HepG2 (cell line): ENCODE data around the gene C20orf204. TPM values are rescaled to one million over a fixed set of nuclear protein-coding genes. Genes with fewer than 3 reads are reported as not detected.

Experiments used
- HMGXB4 ChIP-seq, 2 experiments: sonication (generic) in 1 of 2; formaldehyde crosslinking in 1 of 2; IDR thresholded peaks; 2 replicates each; pipeline versions ENCODE4 v1.4.0 to v1.6.1; 2018 to 2020; ENCODE audit warnings: missing genetic modification reagents in 2 of 2, borderline replicate concordance in 1 of 2, low read depth in 1 of 2, mild to moderate bottlenecking in 1 of 2, missing biosample characterization in 1 of 2
- MBNL3 ChIP-seq: fragments of 250-450 bp; sonication (Bioruptor Pico); conservative IDR thresholded peaks from 2 replicates; pipeline ENCODE4 v1.8.0; 2022; ENCODE audit warnings: mild to moderate bottlenecking, inconsistent platforms
- NCOA1 ChIP-seq: sonication (generic); formaldehyde crosslinking; IDR thresholded peaks from 2 replicates; pipeline ENCODE4 v1.9.0; 2021; ENCODE audit warnings: missing genetic modification reagents
- POLR2AphosphoS2 ChIP-seq: IDR thresholded peaks from 2 replicates; pipeline ENCODE4 v1.6.1; 2011; ENCODE audit warnings: low read depth, low read length, improper control_type of control experiment
- SALL1 ChIP-seq: sonication (generic); formaldehyde crosslinking; IDR thresholded peaks from 2 replicates; pipeline ENCODE4 v1.8.0; 2022; ENCODE audit warnings: mild to moderate bottlenecking, missing genetic modification reagents
- U2AF2 ChIP-seq: fragments of 200-400 bp; formaldehyde crosslinking; IDR thresholded peaks from 2 replicates; pipeline ENCODE4 v1.6.1; 2017; ENCODE audit warnings: low read depth, mild to moderate bottlenecking, low read length
- ZBTB20 ChIP-seq: sonication (generic); formaldehyde crosslinking; IDR thresholded peaks from 2 replicates; pipeline ENCODE4 v1.8.1; 2023; ENCODE audit warnings: missing genetic modification reagents, low read depth, mild to moderate bottlenecking, borderline replicate concordance
- ZBTB4 ChIP-seq: sonication (generic); formaldehyde crosslinking; IDR thresholded peaks from 2 replicates; pipeline ENCODE4 v1.4.0; 2020; ENCODE audit warnings: missing genetic modification reagents, mild to moderate bottlenecking, borderline replicate concordance
- ZBTB8A ChIP-seq: sonication (generic); formaldehyde crosslinking; IDR thresholded peaks from 2 replicates; pipeline ENCODE4 v1.4.0; 2020; ENCODE audit warnings: mild to moderate bottlenecking, low read depth, missing genetic modification reagents, borderline replicate concordance
- ZNF282 ChIP-seq: fragments of 450-650 bp; IDR thresholded peaks from 2 replicates; pipeline ENCODE4 v1.6.1; 2018; ENCODE audit not compliant: partially characterized antibody
- ZNF724P ChIP-seq: sonication (generic); formaldehyde crosslinking; IDR thresholded peaks from 2 replicates; pipeline ENCODE4 v1.8.0; 2022; ENCODE audit warnings: missing genetic modification reagents, borderline replicate concordance
- polyA plus RNA-seq, 8 experiments: library from polyadenylated mRNA; depleted of rRNA in 3 of 8; stranded (reverse) in 7 of 8; unstranded in 1 of 8; fragments of >200 nt; fragmentation: Illumina TruSeq in 4 of 8; extraction: Trizol in 4 of 8; gene quantifications; 2 replicates each; pipeline versions ENCODE4 v1.2.1 to v1.2.3, GENCODE V29; 2011 to 2016; ENCODE audit warnings: low read depth in 4 of 8, missing spikeins in 1 of 8, mixed read lengths in 1 of 8; ENCODE audit not compliant: insufficient read depth in 1 of 8
- total RNA-seq, 5 experiments: library from RNA; depleted of rRNA; stranded (reverse); fragments of >200 nt; fragmentation: Illumina TruSeq; extraction: Trizol; gene quantifications; 2 replicates each; pipeline ENCODE4 v1.2.3, GENCODE V29; 2016; ENCODE audit warnings: low read depth in 1 of 5
- TF ChIP-seq, protein P1 (sequence below): sonication (generic); formaldehyde crosslinking; conservative IDR thresholded peaks from 2 replicates; pipeline ENCODE4 v1.8.1; 2023; ENCODE audit warnings: missing genetic modification reagents
- TF ChIP-seq, protein P2 (sequence below): sonication (generic); formaldehyde crosslinking; IDR thresholded peaks from 2 replicates; pipeline ENCODE4 v1.5.1; 2020; ENCODE audit warnings: missing genetic modification reagents, mild to moderate bottlenecking, borderline replicate concordance
- TF ChIP-seq, protein P3 (sequence below): sonication (generic); formaldehyde crosslinking; IDR thresholded peaks from 2 replicates; pipeline ENCODE4 v1.4.0; 2020; ENCODE audit warnings: missing genetic modification reagents

Gene C20orf204
- total and polyA plus RNA-seq, 2 of the 13 experiments (the other 11 are each of a cell fraction or from before 2014, with no cell fraction given), result 22.1 to 80.0 TPM

- 0 out of 2 replicates have a peak, but pooled peaks have one; percentile 5 for TF ChIP-seq ZBTB4 (CRISPR knock-in tag)
- TF ChIP-seq ZBTB8A (CRISPR knock-in tag), result no peak
- TF ChIP-seq NCOA1 (CRISPR knock-in tag), result 0 out of 2 replicates have a peak, but pooled peaks have one; percentile 26
- peak; percentile 8; the same call in 1 of the 2 replicates for TF ChIP-seq SALL1
- TF ChIP-seq ZBTB20 (CRISPR knock-in tag), result no peak
- TF ChIP-seq, protein P1, sequence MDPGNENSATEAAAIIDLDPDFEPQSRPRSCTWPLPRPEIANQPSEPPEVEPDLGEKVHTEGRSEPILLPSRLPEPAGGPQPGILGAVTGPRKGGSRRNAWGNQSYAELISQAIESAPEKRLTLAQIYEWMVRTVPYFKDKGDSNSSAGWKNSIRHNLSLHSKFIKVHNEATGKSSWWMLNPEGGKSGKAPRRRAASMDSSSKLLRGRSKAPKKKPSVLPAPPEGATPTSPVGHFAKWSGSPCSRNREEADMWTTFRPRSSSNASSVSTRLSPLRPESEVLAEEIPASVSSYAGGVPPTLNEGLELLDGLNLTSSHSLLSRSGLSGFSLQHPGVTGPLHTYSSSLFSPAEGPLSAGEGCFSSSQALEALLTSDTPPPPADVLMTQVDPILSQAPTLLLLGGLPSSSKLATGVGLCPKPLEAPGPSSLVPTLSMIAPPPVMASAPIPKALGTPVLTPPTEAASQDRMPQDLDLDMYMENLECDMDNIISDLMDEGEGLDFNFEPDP (CRISPR knock-in tag), result 0 out of 2 replicates have a peak, but pooled peaks have one; percentile 19
- peak; percentile 74; the same call in 1 of the 2 replicates for TF ChIP-seq ZNF724P
- TF ChIP-seq POLR2AphosphoS2, result no peak
- TF ChIP-seq, protein P2, sequence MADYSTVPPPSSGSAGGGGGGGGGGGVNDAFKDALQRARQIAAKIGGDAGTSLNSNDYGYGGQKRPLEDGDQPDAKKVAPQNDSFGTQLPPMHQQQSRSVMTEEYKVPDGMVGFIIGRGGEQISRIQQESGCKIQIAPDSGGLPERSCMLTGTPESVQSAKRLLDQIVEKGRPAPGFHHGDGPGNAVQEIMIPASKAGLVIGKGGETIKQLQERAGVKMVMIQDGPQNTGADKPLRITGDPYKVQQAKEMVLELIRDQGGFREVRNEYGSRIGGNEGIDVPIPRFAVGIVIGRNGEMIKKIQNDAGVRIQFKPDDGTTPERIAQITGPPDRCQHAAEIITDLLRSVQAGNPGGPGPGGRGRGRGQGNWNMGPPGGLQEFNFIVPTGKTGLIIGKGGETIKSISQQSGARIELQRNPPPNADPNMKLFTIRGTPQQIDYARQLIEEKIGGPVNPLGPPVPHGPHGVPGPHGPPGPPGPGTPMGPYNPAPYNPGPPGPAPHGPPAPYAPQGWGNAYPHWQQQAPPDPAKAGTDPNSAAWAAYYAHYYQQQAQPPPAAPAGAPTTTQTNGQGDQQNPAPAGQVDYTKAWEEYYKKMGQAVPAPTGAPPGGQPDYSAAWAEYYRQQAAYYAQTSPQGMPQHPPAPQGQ (CRISPR knock-in tag), result no peak
- TF ChIP-seq U2AF2, result no peak
- TF ChIP-seq, protein P3, sequence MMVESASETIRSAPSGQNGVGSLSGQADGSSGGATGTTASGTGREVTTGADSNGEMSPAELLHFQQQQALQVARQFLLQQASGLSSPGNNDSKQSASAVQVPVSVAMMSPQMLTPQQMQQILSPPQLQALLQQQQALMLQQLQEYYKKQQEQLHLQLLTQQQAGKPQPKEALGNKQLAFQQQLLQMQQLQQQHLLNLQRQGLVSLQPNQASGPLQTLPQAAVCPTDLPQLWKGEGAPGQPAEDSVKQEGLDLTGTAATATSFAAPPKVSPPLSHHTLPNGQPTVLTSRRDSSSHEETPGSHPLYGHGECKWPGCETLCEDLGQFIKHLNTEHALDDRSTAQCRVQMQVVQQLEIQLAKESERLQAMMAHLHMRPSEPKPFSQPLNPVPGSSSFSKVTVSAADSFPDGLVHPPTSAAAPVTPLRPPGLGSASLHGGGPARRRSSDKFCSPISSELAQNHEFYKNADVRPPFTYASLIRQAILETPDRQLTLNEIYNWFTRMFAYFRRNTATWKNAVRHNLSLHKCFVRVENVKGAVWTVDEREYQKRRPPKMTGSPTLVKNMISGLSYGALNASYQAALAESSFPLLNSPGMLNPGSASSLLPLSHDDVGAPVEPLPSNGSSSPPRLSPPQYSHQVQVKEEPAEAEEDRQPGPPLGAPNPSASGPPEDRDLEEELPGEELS (CRISPR knock-in tag), result no peak
- no peak for TF ChIP-seq MBNL3 (CRISPR knock-in tag)
- TF ChIP-seq HMGXB4 (CRISPR knock-in tag; IDR thresholded peaks at IDR 0.05; ENCODE audit: borderline replicate concordance in 1 of 2, low read depth in 1 of 2), result peak in 1 of 2 experiments; percentile 2; a peak in 1 of 4 replicates
- TF ChIP-seq ZNF282, result no peak
Measured at GRCh38 chr20:64039293-64040160, 3.5 kb downstream of the C20orf204 start (continued).
